GM19099 (cell line): ENCODE measurements around the gene ZNF436.

Source experiments
- POLR2A ChIP-seq: IDR thresholded peaks from 3 replicates; pipeline ENCODE4 v1.6.1; 2011; ENCODE audit warnings: low read depth; ENCODE audit not compliant: insufficient read length; ENCODE audit errors: extremely low read depth

Gene ZNF436

GRCh38 chr1:23397908-23398307, 28.3 kb upstream of the ZNF436 start:
- no peak for TF ChIP-seq POLR2A

DNA sequence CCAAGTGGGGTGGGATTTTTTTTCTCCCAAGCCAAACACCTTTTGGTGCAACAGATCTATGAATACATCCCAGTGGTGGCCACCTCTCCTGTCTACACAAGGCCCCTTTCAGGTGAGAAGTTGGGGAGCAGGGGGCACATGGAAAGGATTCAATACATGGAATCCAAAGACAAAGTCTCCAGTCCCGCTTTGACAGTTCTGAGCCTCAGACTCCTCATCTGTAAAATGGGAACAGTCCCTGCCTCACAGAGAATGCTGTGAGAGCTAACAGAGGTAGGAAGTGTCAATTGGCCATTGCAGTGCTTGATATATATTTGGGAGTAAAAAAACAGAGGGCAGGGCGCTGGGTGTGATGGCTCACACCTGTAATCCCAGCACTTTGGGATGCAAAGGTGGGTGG, 26.7 kb upstream of the ZNF436 start:
- no peak for TF ChIP-seq POLR2A

- no peak for TF ChIP-seq POLR2A
Observed at GRCh38 chr1:23395849-23396248, 26.2 kb upstream of the ZNF436 start.

DNA sequence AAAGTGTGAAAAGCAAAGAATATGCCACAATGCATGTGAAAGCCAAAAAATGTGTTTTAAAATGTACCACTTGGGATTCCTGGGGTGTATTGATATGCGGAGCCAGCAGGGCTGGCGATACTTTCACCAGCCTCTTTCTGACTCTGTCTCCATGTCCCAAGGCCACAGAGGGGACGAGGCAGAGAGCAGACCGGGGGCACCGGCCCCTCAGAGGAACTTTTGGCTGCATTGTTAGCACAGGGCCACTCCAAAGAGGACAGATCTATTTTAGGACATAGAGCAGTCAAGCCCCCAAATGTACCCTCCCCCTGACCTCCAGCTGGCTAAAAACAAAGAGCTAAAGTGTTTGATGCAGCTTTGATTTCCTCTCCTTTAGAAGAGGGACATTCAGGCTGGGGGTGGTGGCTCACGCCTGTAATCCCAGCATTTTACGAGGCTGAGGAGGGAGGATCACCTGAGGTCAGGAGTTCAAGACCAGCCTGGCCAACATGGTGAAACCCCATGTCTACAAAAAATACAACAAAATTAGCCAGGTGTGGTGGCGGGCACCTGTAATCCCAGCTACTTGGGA, 25.6 kb upstream of the ZNF436 start:
- no peak for TF ChIP-seq POLR2A

DNA sequence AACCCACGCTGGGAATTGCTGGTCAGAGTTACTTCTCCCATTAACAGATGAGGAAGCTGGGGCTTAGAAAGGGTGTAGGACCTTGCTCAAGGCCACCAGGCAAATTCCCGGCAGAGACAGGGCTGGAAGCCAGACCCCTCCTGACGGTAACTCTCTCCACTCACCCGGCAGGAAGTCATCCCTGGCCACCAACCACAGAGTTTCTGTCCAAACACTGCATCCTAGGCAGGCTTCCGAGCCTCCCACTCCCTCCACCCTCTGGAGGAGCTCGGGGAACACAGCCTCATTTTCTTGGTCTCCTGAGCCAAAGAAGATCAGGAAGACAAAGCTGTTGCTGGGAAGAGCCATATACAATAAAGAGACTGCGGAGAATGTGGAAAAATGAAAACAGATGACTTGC, 25.0 kb upstream of the ZNF436 start:
- TF ChIP-seq POLR2A = no peak

GRCh38 chr1:23394181-23394580, 24.5 kb upstream of the ZNF436 start:
- no peak for TF ChIP-seq POLR2A

DNA sequence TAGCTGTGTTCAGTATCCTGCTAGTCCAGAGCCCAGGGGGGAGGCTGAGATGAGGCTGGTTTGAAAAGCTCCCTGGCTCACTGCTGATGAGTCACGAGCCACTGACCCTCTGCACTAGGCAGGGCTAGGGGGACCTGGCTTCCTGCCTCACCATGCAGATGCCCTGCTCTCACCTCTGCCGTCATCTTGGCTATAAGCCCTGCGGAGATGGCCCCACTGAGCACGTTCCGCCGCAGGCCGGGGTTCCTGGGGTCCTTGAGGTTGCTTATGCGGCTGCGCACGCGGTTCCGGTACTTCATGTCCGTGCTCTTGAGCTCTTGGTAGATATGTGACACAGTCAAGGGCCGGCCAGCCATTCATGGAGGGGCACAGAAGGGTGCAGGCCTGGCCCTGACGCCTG, 24.1 kb upstream of the ZNF436 start:
- TF ChIP-seq POLR2A = no peak

- TF ChIP-seq POLR2A = no peak
Observed at GRCh38 chr1:23392125-23392855, 22.7 kb upstream of the ZNF436 start.

- TF ChIP-seq POLR2A = no peak
Observed at GRCh38 chr1:23389837-23390321, 20.2 kb upstream of the ZNF436 start.

- no peak for TF ChIP-seq POLR2A
Observed at GRCh38 chr1:23387494-23387893, 17.9 kb upstream of the ZNF436 start.

- no peak for TF ChIP-seq POLR2A
Observed at GRCh38 chr1:23385119-23385621, 15.5 kb upstream of the ZNF436 start.

GRCh38 chr1:23384312-23385058, 14.8 kb upstream of the ZNF436 start:
- TF ChIP-seq POLR2A = no peak

DNA sequence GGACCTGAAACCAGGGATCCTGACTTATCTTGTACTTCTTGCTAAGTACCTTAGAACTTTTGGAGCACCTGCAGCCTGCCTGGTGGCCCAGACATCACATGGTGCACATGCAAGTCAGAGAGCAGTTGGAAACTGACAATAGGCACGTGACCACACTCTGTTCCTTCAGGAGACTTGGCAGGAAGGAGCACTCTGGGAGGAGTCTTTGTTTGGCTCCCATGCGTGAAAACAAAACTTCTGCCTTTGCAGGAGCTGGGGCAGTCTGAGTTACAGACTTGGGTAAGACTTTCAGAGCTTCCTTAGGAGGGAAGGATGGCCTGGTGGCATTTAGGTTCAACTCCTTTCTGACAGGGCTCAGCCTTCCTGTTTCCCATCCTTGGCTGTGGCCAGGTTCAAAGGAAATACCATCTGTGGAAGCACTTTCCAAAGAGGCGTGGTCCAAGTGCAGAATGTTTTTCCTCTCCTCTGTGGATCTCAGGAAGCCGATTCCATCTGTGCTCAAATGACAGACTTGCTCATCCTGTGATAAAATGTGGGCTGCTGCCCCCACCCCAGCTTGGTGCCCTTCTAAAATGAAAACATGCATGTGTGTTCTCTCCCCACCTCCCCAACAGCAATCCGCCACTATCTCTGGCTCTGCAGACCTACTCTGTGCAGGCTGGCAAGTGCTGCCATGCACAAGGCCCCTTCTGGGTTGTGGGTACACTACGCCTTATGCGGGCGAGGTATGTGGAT, 14.1 kb upstream of the ZNF436 start:
- no peak for TF ChIP-seq POLR2A

DNA sequence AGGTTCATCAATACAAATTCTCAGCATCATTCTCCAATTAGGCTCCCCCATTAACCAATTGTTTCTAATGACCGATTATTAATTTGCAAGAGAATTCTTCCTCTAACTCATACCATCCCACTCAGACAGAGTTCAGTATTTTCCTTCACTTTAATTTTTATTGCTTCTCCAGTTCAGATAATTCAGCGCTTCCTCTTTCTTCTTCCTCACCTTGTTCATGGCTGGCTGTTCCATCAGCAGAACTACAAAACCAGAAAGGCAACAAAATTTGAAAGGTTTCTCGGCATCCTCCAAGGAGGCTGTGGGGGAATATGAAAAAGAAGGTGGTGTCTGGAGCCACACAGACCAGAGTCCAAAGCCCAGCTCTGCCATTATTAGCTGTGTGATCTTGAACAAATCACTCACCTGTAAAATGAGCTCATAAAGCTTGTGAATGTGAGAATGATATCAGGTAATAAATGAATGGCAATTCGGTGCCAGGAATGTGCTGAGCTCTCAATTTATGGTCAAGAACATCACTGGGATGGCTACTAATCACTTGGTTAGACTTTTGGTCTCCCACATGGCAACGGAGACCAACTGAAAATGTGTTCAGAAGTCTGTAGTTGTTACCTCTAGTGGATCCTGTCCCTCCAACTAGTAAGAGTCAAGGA, 11.7 kb upstream of the ZNF436 start:
- no peak for TF ChIP-seq POLR2A
